GM12878 (cell line): ENCODE measurements around the gene JADE2. TPM values are rescaled to one million over a fixed set of nuclear protein-coding genes. Genes with fewer than 3 reads are reported as not detected.

Experiments used
- BACH1 ChIP-seq: fragments of 450-650 bp; IDR thresholded peaks from 2 replicates; pipeline ENCODE4 v1.6.1; 2017; ENCODE audit warnings: mild to moderate bottlenecking, borderline replicate concordance
- BMI1 ChIP-seq: fragments of 450-650 bp; IDR thresholded peaks from 2 replicates; pipeline ENCODE4 v1.6.1; 2016; ENCODE audit warnings: mild to moderate bottlenecking, moderate library complexity, borderline replicate concordance
- CREB1 ChIP-seq: IDR thresholded peaks from 2 replicates; pipeline ENCODE4 v1.6.1; 2012; ENCODE audit warnings: low read depth, mild to moderate bottlenecking, inconsistent platforms
- CUX1 ChIP-seq: IDR thresholded peaks from 2 replicates; pipeline ENCODE4 v1.6.1; 2012; ENCODE audit warnings: improper control_type of control experiment, low read depth, low read length; ENCODE audit not compliant: insufficient replicate concordance
- E4F1 ChIP-seq: fragments of 450-650 bp; IDR thresholded peaks from 2 replicates; pipeline ENCODE4 v1.6.1; 2018; ENCODE audit warnings: borderline replicate concordance, mild to moderate bottlenecking; ENCODE audit not compliant: partially characterized antibody
- EGR1 ChIP-seq, 2 experiments: IDR thresholded peaks; 1 replicate in 1 of 2; 2 replicates in 1 of 2; pipeline ENCODE4 v1.6.1; 2011 to 2012; ENCODE audit warnings: low read depth in 2 of 2, low read length in 2 of 2, borderline replicate concordance in 1 of 2, mild to moderate bottlenecking in 1 of 2, moderate library complexity in 1 of 2
- HDAC6 ChIP-seq: fragments of 200-600 bp; sonication (generic); IDR thresholded peaks from one replicate; pipeline ENCODE4 v1.8.0; 2017; ENCODE audit warnings: antibody characterized with exemption; ENCODE audit not compliant: unreplicated experiment
- MEF2A ChIP-seq: IDR thresholded peaks from 2 replicates; pipeline ENCODE4 v1.6.1; 2011; ENCODE audit warnings: low read depth, mild to moderate bottlenecking, low read length, moderate library complexity; ENCODE audit not compliant: insufficient read depth
- POLR2A ChIP-seq: IDR thresholded peaks from 2 replicates; pipeline ENCODE4 v1.6.1; 2011; ENCODE audit warnings: low read depth, mild to moderate bottlenecking, low read length
- POLR2AphosphoS5 ChIP-seq: IDR thresholded peaks from 2 replicates; pipeline ENCODE4 v1.6.1; 2011; ENCODE audit warnings: mild to moderate bottlenecking, low read length, inconsistent platforms
- SIX5 ChIP-seq: IDR thresholded peaks from 2 replicates; pipeline ENCODE4 v1.6.1; 2011; ENCODE audit warnings: mild to moderate bottlenecking, low read depth, low read length, moderate library complexity; ENCODE audit not compliant: severe bottlenecking
- SKIL ChIP-seq: fragments of 450-650 bp; IDR thresholded peaks from 2 replicates; pipeline ENCODE4 v1.6.1; 2017; ENCODE audit warnings: mild to moderate bottlenecking, low read depth, inconsistent platforms; ENCODE audit not compliant: poor library complexity, severe bottlenecking
- STAT1 ChIP-seq: fragments of 450-650 bp; conservative IDR thresholded peaks from 2 replicates; pipeline ENCODE4 v1.6.1; 2014; ENCODE audit warnings: antibody characterized with exemption, mild to moderate bottlenecking
- TARDBP ChIP-seq: IDR thresholded peaks from 2 replicates; pipeline ENCODE4 v1.6.1; 2016; ENCODE audit warnings: borderline replicate concordance
- ZNF207 ChIP-seq: fragments of 450-650 bp; IDR thresholded peaks from 2 replicates; pipeline ENCODE4 v1.6.1; 2014; ENCODE audit warnings: antibody characterized with exemption, mild to moderate bottlenecking, borderline replicate concordance
- ZNF687 ChIP-seq: fragments of 450-650 bp; IDR thresholded peaks from 2 replicates; pipeline ENCODE4 v1.6.1; 2017; ENCODE audit warnings: mild to moderate bottlenecking, moderate library complexity
- polyA plus RNA-seq, 11 experiments: library from polyadenylated mRNA; depleted of rRNA in 4 of 11; unstranded in 6 of 11; stranded (reverse) in 5 of 11; fragments of >200 nt; fragmentation: Nextera tagmentation in 4 of 11; fragmentation: Illumina TruSeq in 1 of 11; extraction: Ambion mirVana in 4 of 11; extraction: Trizol in 1 of 11; gene quantifications; 1 replicate in 1 of 11; 2 replicates in 10 of 11; pipeline versions ENCODE4 v1.2.1 to v1.2.3, GENCODE V29; 2011 to 2016; ENCODE audit warnings: inconsistent platforms in 2 of 11, missing spikeins in 2 of 11, low read depth in 1 of 11
- total RNA-seq, 4 experiments: library from RNA; depleted of rRNA in 3 of 4; stranded (reverse); fragments of >200 nt in 3 of 4; fragmentation: Illumina TruSeq in 1 of 4; extraction: Trizol in 1 of 4; gene quantifications; 2 replicates each; pipeline versions ENCODE4 v1.2.1 to v1.2.3, GENCODE V29; 2013 to 2021

The JADE2 gene
- total and polyA plus RNA-seq, 10 of the 15 experiments (the other 5 are each of a cell fraction or from before 2014, with no cell fraction given) = 1.5 to 67.0 (median 22.4) TPM

- peak; percentile 65; the same call in 1 of the 2 replicates for TF ChIP-seq POLR2AphosphoS5
- TF ChIP-seq SIX5 = no peak
- TF ChIP-seq EGR1 (IDR thresholded peaks at IDR 0.05; ENCODE audit: borderline replicate concordance in 1 of 2, low read depth in 2 of 2, low read length in 2 of 2) = peak in 1 of 2 experiments; percentile 43; a peak in 2 of 3 replicates
- TF ChIP-seq STAT1 = no peak; the same call in 1 of the 2 replicates
- TF ChIP-seq TARDBP = no peak
- no peak for TF ChIP-seq MEF2A
- peak; percentile 73; the same call in 1 of the 2 replicates for TF ChIP-seq ZNF687
- TF ChIP-seq BMI1 = no peak
- TF ChIP-seq E4F1 = peak; percentile 45
- TF ChIP-seq CUX1 = no peak
- TF ChIP-seq BACH1 = no peak
- TF ChIP-seq ZNF207 = no peak
- no peak for TF ChIP-seq SKIL
- TF ChIP-seq CREB1 = no peak
- peak; percentile 82 for TF ChIP-seq POLR2A
- no peak for TF ChIP-seq HDAC6
Observed at GRCh38 chr5:134524272-134524825, 1.1 kb upstream of the JADE2 start (continued).
